Measurements from ENCODE around the gene RGS7BP. TPM values are rescaled to one million over a fixed set of nuclear protein-coding genes. Genes with fewer than 3 reads are reported as not detected.

The RGS7BP gene
- total RNA-seq, 1 experiment from 2014 or later, result not detected

DNA sequence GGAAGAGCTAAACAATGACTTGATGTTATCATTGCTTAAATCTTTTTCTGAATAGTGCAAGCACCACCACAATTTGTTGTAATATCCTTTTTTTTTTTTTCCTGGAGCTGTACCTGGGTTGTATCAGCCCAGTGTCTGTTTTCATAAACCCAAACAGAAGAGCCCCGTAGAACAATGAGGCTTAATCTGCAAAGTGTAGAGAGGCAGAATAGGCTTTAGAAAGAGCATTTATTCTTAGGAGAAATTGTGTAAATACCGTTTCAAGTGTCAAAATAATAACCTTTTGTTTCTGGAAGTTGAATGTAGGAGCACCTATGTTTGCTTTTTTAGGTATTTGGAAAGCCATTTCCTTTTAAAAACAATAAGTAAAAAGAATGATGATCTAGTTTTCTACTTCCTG is 26.4 kb downstream of the RGS7BP start:
- Histone ChIP-seq H2AFZ (ENCODE audit: low read depth, low read length, poor library complexity, severe bottlenecking) (no peak overlapping the region), H3K9me3 (ENCODE audit: control insufficient read depth in 1 of 2, insufficient read depth in 1 of 2, low read depth in 1 of 2, low read length in 2 of 2) (no peaks in the 10 kb centered on the region), H3K27ac (ENCODE audit: low read depth, low read length) (no peak overlapping the region), H3K9me2 (ENCODE audit: insufficient read depth) (no peaks in the 10 kb centered on the region), H3K4me3 (replicated peaks in 1 of 2; ENCODE audit: low read depth in 1 of 2, low read length in 2 of 2) (no peak overlapping the region), H3K36me3 (ENCODE audit: control insufficient read depth in 1 of 2, insufficient read depth in 2 of 2, low read length in 2 of 2) (no peaks in the 10 kb centered on the region), H4K20me1 (ENCODE audit: insufficient read depth) (no peaks in the 10 kb centered on the region), H3K4me1 (ENCODE audit: control insufficient read depth in 1 of 2, insufficient read depth in 2 of 2, low read length in 2 of 2) (no peaks in the 10 kb centered on the region), H3K27me3 (ENCODE audit: insufficient read depth, low read length) (peaks cover 7% of the 10 kb centered on the region; the same call in 1 of the 2 replicates), H3K79me2 (ENCODE audit: insufficient read depth, low read length) (no peaks in the 10 kb centered on the region), H3K4me2 (ENCODE audit: low read length) (no peak overlapping the region), H3K9ac (ENCODE audit: low read length) (no peak overlapping the region)
- ChIA-PET RAD21 (ENCODE audit: low non-redundant PET in 1 of 2, low total read pairs in 2 of 2, uncharacterized antibody in 2 of 2, unreplicated experiment in 2 of 2) (no interaction called here), POLR2A (no interaction called here), CTCF (no interaction called here)
- TF ChIP-seq, protein P1, sequence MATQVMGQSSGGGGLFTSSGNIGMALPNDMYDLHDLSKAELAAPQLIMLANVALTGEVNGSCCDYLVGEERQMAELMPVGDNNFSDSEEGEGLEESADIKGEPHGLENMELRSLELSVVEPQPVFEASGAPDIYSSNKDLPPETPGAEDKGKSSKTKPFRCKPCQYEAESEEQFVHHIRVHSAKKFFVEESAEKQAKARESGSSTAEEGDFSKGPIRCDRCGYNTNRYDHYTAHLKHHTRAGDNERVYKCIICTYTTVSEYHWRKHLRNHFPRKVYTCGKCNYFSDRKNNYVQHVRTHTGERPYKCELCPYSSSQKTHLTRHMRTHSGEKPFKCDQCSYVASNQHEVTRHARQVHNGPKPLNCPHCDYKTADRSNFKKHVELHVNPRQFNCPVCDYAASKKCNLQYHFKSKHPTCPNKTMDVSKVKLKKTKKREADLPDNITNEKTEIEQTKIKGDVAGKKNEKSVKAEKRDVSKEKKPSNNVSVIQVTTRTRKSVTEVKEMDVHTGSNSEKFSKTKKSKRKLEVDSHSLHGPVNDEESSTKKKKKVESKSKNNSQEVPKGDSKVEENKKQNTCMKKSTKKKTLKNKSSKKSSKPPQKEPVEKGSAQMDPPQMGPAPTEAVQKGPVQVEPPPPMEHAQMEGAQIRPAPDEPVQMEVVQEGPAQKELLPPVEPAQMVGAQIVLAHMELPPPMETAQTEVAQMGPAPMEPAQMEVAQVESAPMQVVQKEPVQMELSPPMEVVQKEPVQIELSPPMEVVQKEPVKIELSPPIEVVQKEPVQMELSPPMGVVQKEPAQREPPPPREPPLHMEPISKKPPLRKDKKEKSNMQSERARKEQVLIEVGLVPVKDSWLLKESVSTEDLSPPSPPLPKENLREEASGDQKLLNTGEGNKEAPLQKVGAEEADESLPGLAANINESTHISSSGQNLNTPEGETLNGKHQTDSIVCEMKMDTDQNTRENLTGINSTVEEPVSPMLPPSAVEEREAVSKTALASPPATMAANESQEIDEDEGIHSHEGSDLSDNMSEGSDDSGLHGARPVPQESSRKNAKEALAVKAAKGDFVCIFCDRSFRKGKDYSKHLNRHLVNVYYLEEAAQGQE (IDR thresholded peaks at IDR 0.05; ENCODE audit: low read depth), result no peak
- TF ChIP-seq EZH2 (IDR thresholded peaks at IDR 0.05), result no peak
- no peak for TF ChIP-seq SRF (IDR thresholded peaks at IDR 0.05; ENCODE audit: low read depth)
- TF ChIP-seq, protein P2, sequence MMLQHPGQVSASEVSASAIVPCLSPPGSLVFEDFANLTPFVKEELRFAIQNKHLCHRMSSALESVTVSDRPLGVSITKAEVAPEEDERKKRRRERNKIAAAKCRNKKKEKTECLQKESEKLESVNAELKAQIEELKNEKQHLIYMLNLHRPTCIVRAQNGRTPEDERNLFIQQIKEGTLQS (IDR thresholded peaks at IDR 0.05), result no peak
- TF ChIP-seq ELF1 (IDR thresholded peaks at IDR 0.05; ENCODE audit: borderline replicate concordance, low read depth), result no peak
- TF ChIP-seq EZH2phosphoT487 (IDR thresholded peaks at IDR 0.05; ENCODE audit: borderline replicate concordance), result no peak
- TF ChIP-seq ZNF274 (IDR thresholded peaks at IDR 0.05; ENCODE audit: low read depth, low read length), result no peak
- TF ChIP-seq, protein P3, sequence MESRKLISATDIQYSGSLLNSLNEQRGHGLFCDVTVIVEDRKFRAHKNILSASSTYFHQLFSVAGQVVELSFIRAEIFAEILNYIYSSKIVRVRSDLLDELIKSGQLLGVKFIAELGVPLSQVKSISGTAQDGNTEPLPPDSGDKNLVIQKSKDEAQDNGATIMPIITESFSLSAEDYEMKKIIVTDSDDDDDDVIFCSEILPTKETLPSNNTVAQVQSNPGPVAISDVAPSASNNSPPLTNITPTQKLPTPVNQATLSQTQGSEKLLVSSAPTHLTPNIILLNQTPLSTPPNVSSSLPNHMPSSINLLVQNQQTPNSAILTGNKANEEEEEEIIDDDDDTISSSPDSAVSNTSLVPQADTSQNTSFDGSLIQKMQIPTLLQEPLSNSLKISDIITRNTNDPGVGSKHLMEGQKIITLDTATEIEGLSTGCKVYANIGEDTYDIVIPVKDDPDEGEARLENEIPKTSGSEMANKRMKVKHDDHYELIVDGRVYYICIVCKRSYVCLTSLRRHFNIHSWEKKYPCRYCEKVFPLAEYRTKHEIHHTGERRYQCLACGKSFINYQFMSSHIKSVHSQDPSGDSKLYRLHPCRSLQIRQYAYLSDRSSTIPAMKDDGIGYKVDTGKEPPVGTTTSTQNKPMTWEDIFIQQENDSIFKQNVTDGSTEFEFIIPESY (IDR thresholded peaks at IDR 0.05; ENCODE audit: extremely low read depth, insufficient replicate concordance, low read length), result no peak
- no peak for TF ChIP-seq JUND (IDR thresholded peaks at IDR 0.05)
- TF ChIP-seq CEBPB (IDR thresholded peaks at IDR 0.05; ENCODE audit: low read depth), result no peak
- TF ChIP-seq SP1 (IDR thresholded peaks at IDR 0.05; ENCODE audit: low read depth), result no peak
- no peak for TF ChIP-seq SIN3A (IDR thresholded peaks at IDR 0.05; ENCODE audit: low read depth)
- no peak for TF ChIP-seq POLR2A (IDR thresholded peaks at IDR 0.05; ENCODE audit: borderline replicate concordance, extremely low read depth, insufficient read depth, insufficient read length)
- TF ChIP-seq, protein P4, sequence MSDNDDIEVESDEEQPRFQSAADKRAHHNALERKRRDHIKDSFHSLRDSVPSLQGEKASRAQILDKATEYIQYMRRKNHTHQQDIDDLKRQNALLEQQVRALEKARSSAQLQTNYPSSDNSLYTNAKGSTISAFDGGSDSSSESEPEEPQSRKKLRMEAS (IDR thresholded peaks at IDR 0.05), result no peak
- TF ChIP-seq TCF7L2 (IDR thresholded peaks at IDR 0.05; ENCODE audit: borderline replicate concordance, extremely low read depth, insufficient read depth, insufficient read length), result no peak
- no peak for ATAC-seq
- BruUV-seq (replicated peaks), result no TSS peak
- DNase-seq (ENCODE audit: low read depth, low spot score), result no peak
- intact Hi-C loops (cut with micrococcal nuclease), result no loop called here
